NCI-H82 treated with DMSO at 0.1 percent for 48 hours (cell line): ENCODE measurements around the gene F3.
A peak's percentile ranks its signal among the peaks of the same experiment; 100 is the strongest.
"Not testable (repeated sequence)": the region's sequence is repeated elsewhere in the genome, so short reads cannot be mapped to it uniquely, and the experiment has no call there.

Experiments used
- DNase-seq: peaks from one replicate; lab custom pipeline; 2025; ENCODE audit not compliant: unreplicated experiment; lab: John Stamatoyannopoulos, UW

Gene F3

GRCh38 chr1:94541246-94542087 is at the start of gene F3:
TSS of gene F3 (minus strand) at chr1:94541759. CDS start at chr1:94541636, 123 bp downstream.
- peak; percentile 32 for DNase-seq

GRCh38 chr1:94590203-94591137 is 48.9 kb upstream of the F3 start:
- no peak for DNase-seq

- DNase-seq, result no peak
Observed at GRCh38 chr1:94589728-94590127, 48.2 kb upstream of the F3 start.

- DNase-seq, result no peak
Observed at GRCh38 chr1:94582565-94582964, 41.0 kb upstream of the F3 start.

- no peak for DNase-seq
Observed at GRCh38 chr1:94580367-94581115, 39.0 kb upstream of the F3 start.

- DNase-seq, result no peak
Observed at GRCh38 chr1:94579876-94580294, 38.3 kb upstream of the F3 start.

- no peak for DNase-seq
Observed at GRCh38 chr1:94578856-94579255, 37.3 kb upstream of the F3 start.

- DNase-seq, result not testable (repeated sequence)
Observed at GRCh38 chr1:94573917-94574316, 32.4 kb upstream of the F3 start.

- DNase-seq, result no peak
Observed at GRCh38 chr1:94572780-94573179, 31.2 kb upstream of the F3 start.

- peak; percentile 24 for DNase-seq
Observed at GRCh38 chr1:94570965-94571364, 29.4 kb upstream of the F3 start.

- DNase-seq, result not testable (repeated sequence)
Observed at GRCh38 chr1:94568806-94569205, 27.2 kb upstream of the F3 start.

- DNase-seq, result not testable (repeated sequence)
Observed at GRCh38 chr1:94567975-94568607, 26.5 kb upstream of the F3 start.

- peak; percentile 40 for DNase-seq
Observed at GRCh38 chr1:94566436-94566835, 24.9 kb upstream of the F3 start.

- DNase-seq, result no peak
Observed at GRCh38 chr1:94565901-94566300, 24.3 kb upstream of the F3 start.

- no peak for DNase-seq
Observed at GRCh38 chr1:94562519-94563260, 21.1 kb upstream of the F3 start.

- DNase-seq, result no peak
Observed at GRCh38 chr1:94560333-94560732, 18.8 kb upstream of the F3 start.

- DNase-seq, result no peak
Observed at GRCh38 chr1:94559921-94560320, 18.4 kb upstream of the F3 start.

GRCh38 chr1:94555091-94555490 is 13.5 kb upstream of the F3 start:
- DNase-seq, result no peak

- DNase-seq, result no peak
Observed at GRCh38 chr1:94554580-94554979, 13.0 kb upstream of the F3 start.

- no peak for DNase-seq
Observed at GRCh38 chr1:94553931-94554330, 12.4 kb upstream of the F3 start.
